Measurements from ENCODE around the gene NFE2.

DNA sequence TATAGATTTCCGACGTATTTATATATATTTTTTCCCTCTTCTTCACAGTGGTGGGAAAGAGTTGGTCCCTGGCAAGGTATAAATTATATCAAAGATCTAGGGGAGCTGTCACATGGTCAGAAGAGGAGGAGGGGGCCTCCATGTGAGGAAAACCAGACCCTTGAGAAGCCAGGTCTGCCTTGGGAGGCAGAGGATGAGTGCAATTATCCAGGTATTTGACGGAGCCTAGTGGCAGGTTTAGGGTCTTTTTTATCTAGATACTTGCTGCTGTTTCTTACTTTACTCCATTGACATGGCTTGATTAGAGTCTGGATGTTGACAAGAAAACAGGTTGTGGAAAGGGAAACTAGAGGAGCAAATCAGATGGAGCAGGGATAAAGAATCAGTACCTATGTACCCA is 29.6 kb upstream of the NFE2 start:
- TF ChIP-seq, protein P1, sequence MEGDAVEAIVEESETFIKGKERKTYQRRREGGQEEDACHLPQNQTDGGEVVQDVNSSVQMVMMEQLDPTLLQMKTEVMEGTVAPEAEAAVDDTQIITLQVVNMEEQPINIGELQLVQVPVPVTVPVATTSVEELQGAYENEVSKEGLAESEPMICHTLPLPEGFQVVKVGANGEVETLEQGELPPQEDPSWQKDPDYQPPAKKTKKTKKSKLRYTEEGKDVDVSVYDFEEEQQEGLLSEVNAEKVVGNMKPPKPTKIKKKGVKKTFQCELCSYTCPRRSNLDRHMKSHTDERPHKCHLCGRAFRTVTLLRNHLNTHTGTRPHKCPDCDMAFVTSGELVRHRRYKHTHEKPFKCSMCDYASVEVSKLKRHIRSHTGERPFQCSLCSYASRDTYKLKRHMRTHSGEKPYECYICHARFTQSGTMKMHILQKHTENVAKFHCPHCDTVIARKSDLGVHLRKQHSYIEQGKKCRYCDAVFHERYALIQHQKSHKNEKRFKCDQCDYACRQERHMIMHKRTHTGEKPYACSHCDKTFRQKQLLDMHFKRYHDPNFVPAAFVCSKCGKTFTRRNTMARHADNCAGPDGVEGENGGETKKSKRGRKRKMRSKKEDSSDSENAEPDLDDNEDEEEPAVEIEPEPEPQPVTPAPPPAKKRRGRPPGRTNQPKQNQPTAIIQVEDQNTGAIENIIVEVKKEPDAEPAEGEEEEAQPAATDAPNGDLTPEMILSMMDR (IDR thresholded peaks at IDR 0.05 in 4 of 5, conservative IDR thresholded peaks at IDR 0.05 in 1 of 5), result no peak
- no peak for TF ChIP-seq POLR2A (IDR thresholded peaks at IDR 0.05)
